HL-60/S4 treated with phorbol 12-myristate 13-acetate at 8.2 ng/mL for 4 days and 3 days (cell line): ENCODE results near the gene IMP4.

Experiments used
- in situ Hi-C: fragments of 300-500 bp; cut with MboI; formaldehyde crosslinking; loops from 2 replicates; pipeline ENCODE4 v1.15.0; 2022; ENCODE audit warnings: low sequenced_read_pairs

IMP4 gene

GRCh38 chr2:130354139-130354428 lies 11.4 kb downstream of the IMP4 start:
- in situ Hi-C loops, result no loop called here

GRCh38 chr2:130355172-130355577 lies 12.5 kb downstream of the IMP4 start:
- in situ Hi-C loops, result no loop called here

GRCh38 chr2:130355578-130356431 lies 13.1 kb downstream of the IMP4 start, which contains the start of gene PTPN18:
TSS of gene PTPN18 (plus strand) at chr2:130356056. CDS start at chr2:130356108, 52 bp downstream.
- in situ Hi-C loops, result no loop called here

- in situ Hi-C loops, result no loop called here
Measured at GRCh38 chr2:130357864-130358263, 15.2 kb downstream of the IMP4 start.

DNA sequence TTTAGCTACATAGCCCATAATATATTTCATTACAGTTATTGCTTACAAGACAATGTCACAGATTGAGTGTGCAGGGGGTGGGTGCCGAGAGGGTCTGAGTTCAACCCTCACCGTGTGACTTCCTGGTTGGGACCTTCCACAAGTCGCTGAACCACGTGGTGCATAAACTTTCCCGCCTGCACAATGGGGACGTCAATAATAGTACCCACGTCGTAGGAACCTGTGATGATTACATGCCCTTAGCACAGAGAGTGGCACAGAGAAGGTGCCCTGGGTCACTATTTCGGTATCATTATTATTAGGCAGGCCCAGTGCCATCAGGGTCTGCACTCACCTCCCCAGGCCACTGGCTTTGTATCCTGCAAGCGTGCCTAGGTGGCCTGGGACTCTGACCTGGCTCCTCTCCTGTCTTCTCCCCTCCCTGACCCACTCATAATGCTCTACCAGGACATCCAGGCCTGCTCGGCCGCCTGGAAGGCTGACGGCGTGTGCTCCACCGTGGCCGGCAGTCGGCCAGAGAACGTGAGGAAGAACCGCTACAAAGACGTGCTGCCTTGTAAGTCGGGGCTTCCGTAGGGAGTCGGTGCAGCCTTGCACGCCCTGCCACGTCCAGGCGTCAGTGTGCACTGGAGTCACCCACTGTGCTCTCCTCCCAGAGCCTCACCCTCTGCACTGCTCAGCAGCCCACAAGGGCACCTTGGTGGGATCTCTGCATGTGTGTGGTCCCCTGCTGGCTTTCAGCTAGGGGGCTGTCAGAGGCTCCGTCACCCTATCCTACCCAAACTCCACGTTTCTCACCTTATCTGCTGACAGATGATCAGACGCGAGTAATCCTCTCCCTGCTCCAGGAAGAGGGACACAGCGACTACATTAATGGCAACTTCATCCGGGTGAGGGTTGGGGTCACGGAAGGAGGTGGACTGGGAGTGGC lies 16.0 kb downstream of the IMP4 start:
- in situ Hi-C loops, result no loop called here

DNA sequence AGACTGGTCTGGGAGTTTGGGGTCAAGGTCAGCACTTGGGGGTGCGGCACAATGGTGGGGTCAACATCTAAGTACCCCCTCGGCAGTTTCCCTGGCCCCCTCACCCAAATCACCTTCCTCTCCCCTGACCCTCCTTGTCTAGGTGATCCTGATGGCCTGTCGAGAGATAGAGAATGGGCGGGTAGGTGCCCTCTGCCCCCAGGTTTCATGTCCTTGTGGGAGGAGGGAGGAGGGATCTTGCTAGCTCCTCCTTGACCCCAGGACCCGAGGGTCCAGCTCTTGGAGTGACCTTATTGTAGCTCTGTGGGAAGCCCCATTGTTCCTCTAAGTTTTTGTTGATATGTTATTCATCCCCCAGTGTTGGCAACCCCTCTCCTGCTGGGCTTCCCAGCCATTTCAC lies 16.8 kb downstream of the IMP4 start:
- in situ Hi-C loops, result no loop called here

- in situ Hi-C loops, result no loop called here
Measured at GRCh38 chr2:130363479-130363878, 20.8 kb downstream of the IMP4 start.

DNA sequence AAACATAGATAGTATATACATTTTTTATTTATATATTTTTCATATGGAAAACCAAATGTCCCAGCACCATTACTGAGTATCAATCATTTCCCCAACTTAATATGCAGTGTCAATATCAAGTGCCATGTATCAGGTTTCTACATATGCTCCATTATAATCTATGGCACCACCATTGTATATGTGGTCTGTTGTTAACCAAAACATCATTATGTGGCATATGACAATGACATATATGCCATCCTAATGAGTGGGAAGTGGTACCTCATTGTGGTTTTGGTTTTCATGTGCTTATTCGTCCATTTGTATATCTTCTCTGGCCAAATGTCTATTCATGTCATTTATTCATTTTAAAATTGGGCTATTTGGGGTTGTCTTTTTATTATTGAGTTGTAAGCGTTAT lies 22.4 kb downstream of the IMP4 start:
- in situ Hi-C loops, result no loop called here

DNA sequence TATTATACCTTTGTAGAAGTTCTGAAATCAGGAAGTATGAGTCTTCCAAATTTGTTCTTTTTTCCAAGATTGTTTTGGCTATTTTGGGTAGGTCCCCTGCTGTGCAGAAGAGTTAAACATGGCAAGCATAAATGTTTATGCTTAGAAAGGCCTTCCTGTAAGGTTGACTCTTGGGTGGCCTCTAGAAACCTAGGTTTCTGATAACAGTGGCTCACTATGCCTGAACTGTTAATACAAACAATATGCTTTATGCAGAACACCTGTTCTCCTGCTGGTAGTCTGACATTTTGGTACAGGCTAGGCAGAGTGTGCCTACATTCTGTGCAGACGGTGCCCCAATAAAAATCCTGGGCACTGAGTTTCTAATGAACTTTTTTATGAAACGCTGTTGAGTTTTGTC lies 23.3 kb downstream of the IMP4 start:
- in situ Hi-C loops, result no loop called here

DNA sequence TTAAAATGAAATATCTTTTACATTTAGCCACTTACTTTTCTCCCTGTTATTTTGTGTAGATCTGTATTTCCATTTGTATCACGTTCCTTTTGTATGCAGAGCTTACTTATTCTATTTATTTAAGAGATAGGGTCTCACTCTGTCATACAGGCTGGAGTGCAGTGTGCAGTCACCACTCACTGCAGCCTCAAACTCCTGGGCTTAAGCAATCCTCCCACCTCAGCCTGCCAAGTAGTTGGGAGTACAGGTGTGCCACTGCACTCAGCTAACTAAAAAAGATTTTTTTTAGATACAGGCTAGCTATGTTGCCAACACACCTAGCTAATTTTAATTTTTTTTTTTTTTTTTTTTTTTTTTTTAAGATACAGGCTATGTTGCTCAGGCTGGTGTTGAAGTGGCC lies 24.0 kb downstream of the IMP4 start:
- in situ Hi-C loops, result no loop called here

DNA sequence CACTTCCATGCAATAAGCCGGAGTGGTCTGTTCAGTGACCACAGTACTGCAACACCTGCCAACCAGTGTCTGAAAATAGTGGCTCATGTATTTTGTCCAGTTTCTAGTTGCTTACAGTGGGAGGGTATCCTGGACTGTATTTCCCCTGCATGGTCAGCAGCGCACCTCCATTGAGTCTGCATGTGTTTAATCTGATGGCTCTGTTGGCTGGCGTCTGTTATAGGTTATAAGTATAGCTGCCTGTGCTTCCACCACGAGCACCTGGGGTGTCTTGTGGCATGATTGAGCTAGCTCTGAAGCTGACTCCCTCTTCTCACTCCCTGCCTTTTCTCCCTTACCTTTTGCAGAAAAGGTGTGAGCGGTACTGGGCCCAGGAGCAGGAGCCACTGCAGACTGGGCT lies 26.1 kb downstream of the IMP4 start:
- in situ Hi-C loops, result no loop called here

- in situ Hi-C loops, result no loop called here
Measured at GRCh38 chr2:130369311-130369964, 26.7 kb downstream of the IMP4 start.

- in situ Hi-C loops, result no loop called here
Measured at GRCh38 chr2:130369965-130370341, 27.3 kb downstream of the IMP4 start.

DNA sequence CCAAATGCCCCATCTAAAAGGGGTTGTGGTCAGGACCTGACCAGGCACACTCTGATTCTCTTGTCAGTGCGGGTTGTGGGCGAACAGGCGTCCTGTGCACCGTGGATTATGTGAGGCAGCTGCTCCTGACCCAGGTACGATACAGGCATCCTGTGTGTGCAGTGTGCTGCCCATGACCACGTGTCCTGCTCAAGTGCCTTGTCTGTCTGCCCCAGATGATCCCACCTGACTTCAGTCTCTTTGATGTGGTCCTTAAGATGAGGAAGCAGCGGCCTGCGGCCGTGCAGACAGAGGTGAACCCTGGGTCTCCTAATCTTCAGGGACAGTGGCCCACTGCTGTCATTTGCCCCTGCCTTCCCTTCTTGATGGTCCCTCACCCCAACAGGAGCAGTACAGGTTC lies 27.8 kb downstream of the IMP4 start:
- in situ Hi-C loops, result no loop called here

GRCh38 chr2:130371723-130372054 lies 29.0 kb downstream of the IMP4 start:
- in situ Hi-C loops, result no loop called here

DNA sequence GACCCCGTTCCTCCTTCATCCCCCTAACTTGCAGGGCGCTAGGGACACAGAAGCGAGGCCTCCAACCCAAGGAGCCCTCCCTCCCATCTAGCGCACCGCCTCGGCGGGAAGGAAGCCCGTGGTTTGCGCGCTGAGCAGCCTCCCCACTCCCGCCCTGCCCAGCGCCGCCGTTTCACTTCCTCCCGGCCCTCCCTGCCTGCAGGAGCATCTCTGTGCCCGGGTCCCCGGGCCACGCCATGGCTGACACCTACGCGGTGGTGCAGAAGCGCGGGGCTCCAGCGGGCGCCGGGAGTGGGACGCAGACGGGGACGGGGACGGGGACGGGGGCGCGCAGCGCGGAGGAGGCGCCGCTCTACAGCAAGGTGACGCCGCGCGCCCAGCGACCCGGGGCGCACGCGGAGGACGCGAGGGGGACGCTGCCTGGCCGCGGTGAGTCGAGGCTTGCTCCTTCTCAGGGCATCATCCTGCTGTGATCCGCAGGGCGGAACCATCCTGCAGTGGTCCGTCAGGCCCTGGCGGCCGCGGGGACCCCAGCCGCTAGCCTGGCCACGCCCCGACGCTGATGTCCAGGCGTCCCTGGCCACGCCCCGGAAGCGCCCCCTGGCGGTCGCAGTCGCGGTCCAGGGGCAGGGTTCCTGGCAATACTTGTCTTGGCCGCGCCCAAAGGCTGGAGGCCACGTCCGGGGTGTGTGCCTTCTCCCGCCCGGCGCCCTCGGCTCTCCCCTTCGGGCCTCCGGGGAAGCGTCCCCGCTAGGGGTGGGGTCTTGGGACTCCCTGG lies 29.5 kb downstream of the IMP4 start:
- in situ Hi-C loops, result no loop called here

DNA sequence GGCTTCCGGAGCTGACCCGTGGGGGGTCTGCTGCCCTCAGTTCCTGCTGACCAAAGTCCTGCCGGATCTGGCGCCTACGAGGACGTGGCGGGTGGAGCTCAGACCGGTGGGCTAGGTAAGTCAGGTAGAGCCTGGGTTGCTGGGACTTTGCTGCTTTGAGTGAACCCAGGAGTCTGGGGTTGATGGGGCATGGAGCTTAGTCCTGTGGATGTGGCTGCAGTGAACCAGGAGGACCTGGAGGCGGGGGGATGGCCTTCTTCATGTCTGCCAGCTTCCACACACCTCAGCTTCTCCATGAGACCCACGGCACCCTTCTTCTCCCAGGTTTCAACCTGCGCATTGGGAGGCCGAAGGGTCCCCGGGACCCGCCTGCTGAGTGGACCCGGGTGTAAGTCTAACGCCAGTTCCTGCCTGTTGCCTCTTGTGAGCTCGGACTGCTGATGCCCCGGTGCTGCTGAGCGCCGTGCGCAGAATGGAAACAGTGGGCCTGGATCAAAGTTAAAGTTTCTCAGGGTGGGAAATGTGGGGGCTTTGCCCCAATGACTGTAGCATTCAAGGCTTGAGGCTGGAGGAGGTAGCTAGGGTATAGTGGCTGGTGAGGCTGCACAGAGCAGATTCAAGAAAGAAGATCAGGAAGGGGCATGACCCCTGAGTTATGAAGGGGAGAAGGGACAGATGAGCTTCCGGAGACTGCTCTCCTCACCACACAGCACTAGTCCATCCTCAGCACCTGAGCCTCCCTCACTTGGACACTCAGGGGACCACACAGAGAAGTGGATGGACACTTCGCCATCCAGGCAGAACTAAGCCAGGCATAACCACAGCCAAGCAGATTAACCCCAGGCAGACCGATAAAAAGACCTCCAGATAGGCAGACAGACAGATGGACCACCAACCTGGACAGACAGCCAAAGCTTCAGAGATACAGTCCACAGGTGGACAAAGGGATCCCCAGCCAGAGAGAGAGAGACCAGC lies 30.4 kb downstream of the IMP4 start:
- in situ Hi-C loops, result no loop called here

DNA sequence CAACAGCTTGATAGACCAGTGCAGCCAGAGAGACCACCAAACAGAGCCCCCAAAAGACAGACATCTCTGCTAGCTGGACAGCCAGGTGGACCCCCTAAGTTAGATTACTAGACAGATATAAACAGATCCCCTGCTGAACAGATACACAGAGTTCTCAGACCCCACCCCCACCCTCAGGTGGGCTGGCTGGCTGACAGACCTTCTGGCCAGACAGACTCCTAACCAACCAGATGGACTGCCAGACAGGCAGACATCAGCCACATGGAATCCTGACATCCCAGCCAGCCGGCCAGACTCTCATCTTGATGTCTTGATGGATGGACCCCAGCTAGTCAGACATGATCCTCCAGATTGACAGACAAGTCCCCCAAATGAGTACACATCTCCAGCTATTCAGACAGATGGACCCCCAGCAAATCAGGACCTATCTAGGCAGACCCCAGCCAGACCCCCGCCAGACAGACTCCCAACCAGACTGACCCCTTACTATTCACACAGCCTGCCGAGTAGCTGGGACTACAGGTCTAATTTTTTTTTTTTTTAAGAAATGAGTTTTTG lies 31.2 kb downstream of the IMP4 start:
- in situ Hi-C loops, result no loop called here

GRCh38 chr2:130374587-130375290 lies 32.0 kb downstream of the IMP4 start:
- in situ Hi-C loops, result no loop called here
